Stimulated activated naive CD8-positive, alpha-beta T cell treated with anti-CD3 and anti-CD28 coated beads, Interleukin-15, amount 100 ng/mL, for 72 hours (primary cell): ENCODE results near the gene DBNDD1.

ENCODE experiments used
- ATAC-seq: fragments of 150-1000 bp; cut with Tn5 transposase; 2 replicates; pipeline ENCODE4 v1.10.0; 2021; ENCODE audit warnings: mild to moderate bottlenecking, moderate library complexity
- DNase-seq, 2 donors: peaks; one replicate each; pipeline ENCODE4 v3.0.0; 2021 to 2022
- H3K27ac Mint-ChIP-seq, 2 donors: one replicate each; pipeline ENCODE4 v1.8.0; 2022; ENCODE audit warnings: mild to moderate bottlenecking in 2 of 2, mixed read lengths in 2 of 2, moderate library complexity in 2 of 2
- H3K27me3 Mint-ChIP-seq: one replicate; pipeline ENCODE4 v1.8.0; 2022; ENCODE audit warnings: mixed read lengths
- H3K4me1 Mint-ChIP-seq: one replicate; pipeline ENCODE4 v1.8.0; 2022; ENCODE audit warnings: mild to moderate bottlenecking, mixed read lengths
- H3K4me3 Mint-ChIP-seq, 2 donors: one replicate each; pipeline ENCODE4 v1.8.0; 2022; ENCODE audit warnings: mild to moderate bottlenecking in 2 of 2, mixed read lengths in 2 of 2, moderate library complexity in 1 of 2
- H3K9me3 Mint-ChIP-seq, 2 donors: one replicate each; pipeline ENCODE4 v1.8.0; 2022; ENCODE audit warnings: mixed read lengths in 2 of 2

DBNDD1 gene

GRCh38 chr16:90043526-90043925 lies 24.3 kb upstream of the DBNDD1 start:
- Mint-ChIP-seq H3K27me3 (peaks cover 19% of the 10 kb centered on the region), H3K4me1 (peaks cover 10% of the 10 kb centered on the region), H3K27ac (no peak overlapping the region), H3K4me3 (no peak overlapping the region), H3K9me3 (no peaks in the 10 kb centered on the region)
- no peak for ATAC-seq
- DNase-seq: no peak

GRCh38 chr16:90042946-90043514 lies 23.8 kb upstream of the DBNDD1 start:
- peaks cover 19% of the 10 kb centered on the region for H3K27me3 Mint-ChIP-seq
- no peak overlapping the region for H3K27ac Mint-ChIP-seq
- H3K4me3 Mint-ChIP-seq: no peak overlapping the region
- peaks cover 10% of the 10 kb centered on the region for H3K4me1 Mint-ChIP-seq
- no peak for ATAC-seq
- DNase-seq: no peak
- no peaks in the 10 kb centered on the region for H3K9me3 Mint-ChIP-seq

- Mint-ChIP-seq H3K4me3 (no peak overlapping the region), H3K27me3 (peaks cover 18% of the 10 kb centered on the region), H3K4me1 (peaks cover 9% of the 10 kb centered on the region), H3K9me3 (no peaks in the 10 kb centered on the region), H3K27ac (no peak overlapping the region)
- ATAC-seq (no peak), DNase-seq (no peak)
Measured at GRCh38 chr16:90041896-90042473, 22.7 kb upstream of the DBNDD1 start.

GRCh38 chr16:90040152-90041023 lies 21.1 kb upstream of the DBNDD1 start:
- Mint-ChIP-seq H3K4me1 (no peaks in the 10 kb centered on the region), H3K27me3 (peaks cover 2% of the 10 kb centered on the region), H3K9me3 (no peaks in the 10 kb centered on the region), H3K4me3 (no peak overlapping the region), H3K27ac (no peak overlapping the region)
- no peak for ATAC-seq
- no peak for DNase-seq

GRCh38 chr16:90037276-90037675 lies 18.0 kb upstream of the DBNDD1 start:
- no peak for ATAC-seq
- no peak for DNase-seq
- Mint-ChIP-seq H3K27ac (peak overlapping the region in 1 of 2 donors; percentile 22), H3K27me3 (no peaks in the 10 kb centered on the region), H3K9me3 (peaks cover 0 to 2% of the 10 kb centered on the region in 2 donors), H3K4me3 (no peak overlapping the region), H3K4me1 (no peaks in the 10 kb centered on the region)

GRCh38 chr16:90035902-90036301 lies 16.6 kb upstream of the DBNDD1 start:
- no peaks in the 10 kb centered on the region for H3K27me3 Mint-ChIP-seq
- H3K27ac Mint-ChIP-seq: no peak overlapping the region
- DNase-seq: no peak
- peaks cover 6 to 12% of the 10 kb centered on the region in 2 donors for H3K9me3 Mint-ChIP-seq
- H3K4me1 Mint-ChIP-seq: peaks cover 5% of the 10 kb centered on the region
- no peak for ATAC-seq
- H3K4me3 Mint-ChIP-seq: no peak overlapping the region

GRCh38 chr16:90034504-90034903 lies 15.2 kb upstream of the DBNDD1 start:
- Mint-ChIP-seq H3K27ac (no peak overlapping the region), H3K4me3 (no peak overlapping the region)

GRCh38 chr16:90033387-90033786 lies 14.1 kb upstream of the DBNDD1 start:
- H3K27ac Mint-ChIP-seq: no peak overlapping the region
- no peak for ATAC-seq
- no peak for DNase-seq
- H3K27me3 Mint-ChIP-seq: no peaks in the 10 kb centered on the region
- H3K9me3 Mint-ChIP-seq: peaks cover 6 to 12% of the 10 kb centered on the region in 2 donors
- peaks cover 5% of the 10 kb centered on the region for H3K4me1 Mint-ChIP-seq
- no peak overlapping the region for H3K4me3 Mint-ChIP-seq

More at GRCh38 chr16:90034504-90034903, 15.2 kb upstream of the DBNDD1 start:
- no peak for DNase-seq
- peaks cover 5% of the 10 kb centered on the region for H3K4me1 Mint-ChIP-seq
- ATAC-seq: no peak
- peaks cover 6 to 12% of the 10 kb centered on the region in 2 donors for H3K9me3 Mint-ChIP-seq
- H3K27me3 Mint-ChIP-seq: no peaks in the 10 kb centered on the region

GRCh38 chr16:90032674-90033331 lies 13.5 kb upstream of the DBNDD1 start:
- Mint-ChIP-seq H3K4me1 (peaks cover 5% of the 10 kb centered on the region), H3K9me3 (peaks cover 6 to 12% of the 10 kb centered on the region in 2 donors), H3K27me3 (no peaks in the 10 kb centered on the region), H3K27ac (peak overlapping the region in 1 of 2 donors; percentile 98), H3K4me3 (no peak overlapping the region)
- no peak for DNase-seq
- no peak for ATAC-seq

- peak overlapping the region in 1 of 2 donors; percentile 67 for H3K4me3 Mint-ChIP-seq
- no peaks in the 10 kb centered on the region for H3K27me3 Mint-ChIP-seq
- no peak for DNase-seq
- H3K9me3 Mint-ChIP-seq: peaks cover 6 to 12% of the 10 kb centered on the region in 2 donors
- H3K27ac Mint-ChIP-seq: peak overlapping the region in 1 of 2 donors; percentile 98
- ATAC-seq: no peak
- H3K4me1 Mint-ChIP-seq: peaks cover 5% of the 10 kb centered on the region
Measured at GRCh38 chr16:90031931-90032673, 12.8 kb upstream of the DBNDD1 start.

GRCh38 chr16:90031186-90031930 lies 12.1 kb upstream of the DBNDD1 start:
- Mint-ChIP-seq H3K27ac (peak overlapping the region in 1 of 2 donors; percentile 98), H3K9me3 (peaks cover 6 to 12% of the 10 kb centered on the region in 2 donors), H3K27me3 (no peaks in the 10 kb centered on the region), H3K4me1 (peaks cover 6% of the 10 kb centered on the region), H3K4me3 (peak overlapping the region in 1 of 2 donors; percentile 67)
- DNase-seq (no peak), ATAC-seq (peak; percentile 58)

GRCh38 chr16:90028985-90029384 lies 9.7 kb upstream of the DBNDD1 start:
- no peak for DNase-seq
- Mint-ChIP-seq H3K27ac (no peak overlapping the region), H3K27me3 (no peaks in the 10 kb centered on the region), H3K9me3 (peaks cover 6 to 12% of the 10 kb centered on the region in 2 donors), H3K4me3 (no peak overlapping the region), H3K4me1 (peaks cover 14% of the 10 kb centered on the region)
- no peak for ATAC-seq

- Mint-ChIP-seq H3K27me3 (no peaks in the 10 kb centered on the region), H3K4me1 (peaks cover 24% of the 10 kb centered on the region), H3K27ac (no peak overlapping the region), H3K9me3 (peaks cover 6 to 12% of the 10 kb centered on the region in 2 donors), H3K4me3 (no peak overlapping the region)
- no peak for DNase-seq
- ATAC-seq: no peak
Measured at GRCh38 chr16:90027611-90028010, 8.4 kb upstream of the DBNDD1 start.

- Mint-ChIP-seq H3K27ac (no peak overlapping the region), H3K4me1 (peaks cover 33% of the 10 kb centered on the region), H3K9me3 (peaks cover 5 to 7% of the 10 kb centered on the region in 2 donors), H3K4me3 (no peak overlapping the region), H3K27me3 (no peaks in the 10 kb centered on the region)
- ATAC-seq: no peak
- no peak for DNase-seq
Measured at GRCh38 chr16:90026135-90026534, 6.9 kb upstream of the DBNDD1 start.
